Neutrophil (primary cell): Measurements from ENCODE around the gene CDCA4.

ENCODE experiments used
- H3K27ac ChIP-seq: fragments of 200-600 bp; sonication (generic); 2 replicates; pipeline ENCODE4 v1.5.1; 2016; ENCODE audit warnings: mild to moderate bottlenecking, moderate library complexity
- H3K27me3 ChIP-seq: fragments of 200-600 bp; sonication (generic); 2 replicates; pipeline ENCODE4 v1.6.0; 2016; ENCODE audit warnings: mild to moderate bottlenecking
- H3K36me3 ChIP-seq: fragments of 200-600 bp; sonication (generic); 2 replicates; pipeline ENCODE4 v1.5.1; 2017
- H3K4me1 ChIP-seq, 2 experiments: fragments of 200-600 bp in 1 of 2; sonication (generic) in 1 of 2; 1 replicate in 1 of 2; 2 replicates in 1 of 2; pipeline versions ENCODE4 v1.5.1 to v1.6.1; 2013 to 2016; ENCODE audit warnings: low read depth in 1 of 2, low read length in 1 of 2, mild to moderate bottlenecking in 1 of 2, moderate library complexity in 1 of 2; ENCODE audit not compliant: control insufficient read depth in 1 of 2, insufficient read depth in 1 of 2
- H3K4me3 ChIP-seq, 2 experiments: fragments of 200-600 bp in 1 of 2; sonication (generic) in 1 of 2; 1 replicate in 1 of 2; 2 replicates in 1 of 2; pipeline ENCODE4 v1.5.1; 2013 to 2016; ENCODE audit warnings: low read depth in 1 of 2, low read length in 1 of 2, mild to moderate bottlenecking in 1 of 2, moderate library complexity in 1 of 2
- H3K9me3 ChIP-seq: fragments of 200-600 bp; sonication (generic); 2 replicates; pipeline ENCODE4 v1.5.1; 2016
- CTCF ChIP-seq: fragments of 200-600 bp; sonication (generic); IDR thresholded peaks from 2 replicates; pipeline ENCODE4 v1.5.1; 2016; ENCODE audit warnings: antibody characterized with exemption

The CDCA4 gene

DNA sequence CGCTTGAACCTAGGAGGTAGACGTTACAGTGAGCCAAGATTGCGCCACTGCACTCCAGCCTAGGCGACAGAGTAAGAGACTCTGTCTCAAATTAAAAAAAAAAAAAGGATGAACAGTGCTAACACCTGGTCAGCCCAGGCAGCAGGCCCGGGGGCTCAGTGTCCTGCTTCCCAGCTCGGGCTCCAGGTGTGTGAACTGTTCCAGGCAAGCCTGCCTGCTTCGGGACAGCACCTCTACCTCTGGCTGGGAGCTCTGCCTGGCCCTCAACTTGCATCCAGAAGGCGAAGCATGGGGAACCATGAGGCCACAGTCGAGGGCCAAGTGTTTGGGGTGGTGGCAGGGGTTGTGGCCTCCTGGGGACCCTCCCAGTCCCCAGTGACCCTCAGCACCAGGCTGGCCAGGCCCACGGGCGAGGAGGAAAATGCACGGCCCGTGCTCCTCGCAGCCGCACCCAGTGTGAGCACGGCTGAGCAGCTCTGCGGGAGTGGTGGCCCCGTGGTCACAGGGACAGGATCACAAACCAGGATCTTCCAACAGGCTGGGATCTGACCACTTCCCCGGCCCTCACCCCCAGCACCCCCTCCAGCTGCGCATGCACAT lies 15.5 kb downstream of the CDCA4 start:
- Histone ChIP-seq H3K27me3 (no peaks in the 10 kb centered on the region), H3K36me3 (peaks cover 48% of the 10 kb centered on the region), H3K4me3 (no peak overlapping the region), H3K9me3 (no peaks in the 10 kb centered on the region), H3K27ac (no peak overlapping the region), H3K4me1 (no peaks in the 10 kb centered on the region)
- TF ChIP-seq CTCF, result no peak

- H3K4me3 ChIP-seq, result no peak overlapping the region
- H3K27ac ChIP-seq, result no peak overlapping the region
- H3K36me3 ChIP-seq, result no peaks in the 10 kb centered on the region
- no peaks in the 10 kb centered on the region for H3K27me3 ChIP-seq
- H3K9me3 ChIP-seq, result no peaks in the 10 kb centered on the region
- no peak for TF ChIP-seq CTCF
- no peaks in the 10 kb centered on the region for H3K4me1 ChIP-seq
These were observed 21.5 kb downstream of the CDCA4 start for GRCh38 chr14:104999361-104999760.

- H3K27ac ChIP-seq, result no peak overlapping the region
- no peaks in the 10 kb centered on the region for H3K4me1 ChIP-seq
- TF ChIP-seq CTCF, result no peak
- no peaks in the 10 kb centered on the region for H3K27me3 ChIP-seq
- H3K36me3 ChIP-seq, result no peaks in the 10 kb centered on the region
- no peak overlapping the region for H3K4me3 ChIP-seq
- no peaks in the 10 kb centered on the region for H3K9me3 ChIP-seq
These were observed 22.1 kb downstream of the CDCA4 start for GRCh38 chr14:104998801-104999200.

GRCh38 chr14:104996483-104996882 lies 24.4 kb downstream of the CDCA4 start:
- no peaks in the 10 kb centered on the region for H3K36me3 ChIP-seq

DNA sequence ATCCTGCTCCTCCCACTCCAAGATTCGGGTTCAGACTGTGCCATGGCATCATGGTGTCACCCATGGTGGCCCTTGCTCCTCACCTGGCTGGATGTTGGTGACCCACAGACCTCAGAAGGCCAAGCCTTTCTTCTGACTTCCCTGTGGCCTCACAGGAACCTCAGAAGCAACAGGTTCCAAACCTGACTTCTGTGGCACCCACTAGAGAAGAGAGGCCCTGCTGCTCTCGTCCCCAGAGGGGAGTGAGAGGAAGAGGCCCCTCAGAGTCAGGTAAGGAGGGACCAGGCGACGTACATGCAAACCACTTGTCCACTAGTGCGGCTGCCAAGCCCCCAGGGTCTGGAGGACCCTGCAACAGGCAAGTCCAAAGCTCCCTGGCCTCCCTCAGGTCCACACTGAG lies 24.9 kb downstream of the CDCA4 start:
- Histone ChIP-seq H3K4me1 (no peaks in the 10 kb centered on the region), H3K36me3 (no peaks in the 10 kb centered on the region), H3K4me3 (no peak overlapping the region), H3K27me3 (no peaks in the 10 kb centered on the region), H3K27ac (no peak overlapping the region), H3K9me3 (no peaks in the 10 kb centered on the region)
- TF ChIP-seq CTCF, result no peak

More at GRCh38 chr14:104996483-104996882, 24.4 kb downstream of the CDCA4 start:
- no peak overlapping the region for H3K4me3 ChIP-seq
- no peaks in the 10 kb centered on the region for H3K9me3 ChIP-seq
- H3K27me3 ChIP-seq, result no peaks in the 10 kb centered on the region
- no peak for TF ChIP-seq CTCF
- H3K4me1 ChIP-seq, result no peaks in the 10 kb centered on the region
- H3K27ac ChIP-seq, result no peak overlapping the region

DNA sequence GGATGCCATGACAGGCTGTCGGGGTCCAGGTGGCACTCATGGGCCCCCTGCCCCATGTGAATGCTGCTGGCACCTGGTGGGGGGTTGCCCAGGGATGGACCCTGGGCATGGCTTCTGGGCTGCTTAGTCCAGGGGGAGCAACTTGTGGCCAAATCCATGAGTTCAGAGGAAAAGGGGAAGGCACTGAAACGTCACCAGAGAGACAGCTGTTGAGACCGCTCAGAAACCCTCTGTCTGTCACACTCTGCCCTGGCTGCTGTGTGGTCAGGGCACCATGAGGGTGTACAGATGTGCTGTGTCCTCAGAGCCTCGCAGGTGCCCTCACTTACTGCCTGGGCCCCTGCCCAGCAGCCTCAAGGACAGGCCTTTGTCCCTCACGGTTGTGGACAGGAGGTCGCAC lies 25.9 kb downstream of the CDCA4 start:
- H3K27me3 ChIP-seq, result no peaks in the 10 kb centered on the region
- no peak overlapping the region for H3K4me3 ChIP-seq
- no peaks in the 10 kb centered on the region for H3K36me3 ChIP-seq
- no peak for TF ChIP-seq CTCF
- H3K4me1 ChIP-seq, result no peaks in the 10 kb centered on the region
- no peak overlapping the region for H3K27ac ChIP-seq
- no peaks in the 10 kb centered on the region for H3K9me3 ChIP-seq
